WERI-Rb-1 (cell line): ENCODE measurements around the gene TTC22.

Experiments used
- DNase-seq: peaks from one replicate; pipeline ENCODE4 v3.0.0-alpha.2; 2020
- H3K27ac ChIP-seq: fragments of 250-450 bp; sonication (Bioruptor Pico); 2 replicates; pipeline ENCODE4 v1.5.1; 2020; ENCODE audit warnings: mild to moderate bottlenecking, moderate library complexity
- H3K27me3 ChIP-seq: fragments of 250-450 bp; sonication (Bioruptor Pico); 2 replicates; pipeline ENCODE4 v1.5.1; 2021; ENCODE audit warnings: mild to moderate bottlenecking, low read depth, moderate library complexity; ENCODE audit not compliant: insufficient read depth, severe bottlenecking
- H3K36me3 ChIP-seq: fragments of 250-450 bp; sonication (Bioruptor Pico); 2 replicates; pipeline ENCODE4 v1.5.1; 2020; ENCODE audit warnings: mild to moderate bottlenecking, moderate library complexity
- H3K4me3 ChIP-seq: 2 replicates; pipeline ENCODE4 v1.5.1; 2011; ENCODE audit warnings: low read depth, mild to moderate bottlenecking, control low read depth, low read length
- H3K9me3 ChIP-seq: fragments of 250-450 bp; sonication (Bioruptor Pico); 2 replicates; pipeline ENCODE4 v1.5.1; 2021; ENCODE audit warnings: mild to moderate bottlenecking, moderate library complexity; ENCODE audit not compliant: severe bottlenecking
- CTCF ChIP-seq: IDR thresholded peaks from 2 replicates; pipeline ENCODE4 v1.5.1; 2011; ENCODE audit warnings: low read depth, mild to moderate bottlenecking, control low read depth, inconsistent platforms, low read length

The TTC22 gene

GRCh38 chr1:54796902-54797301 is 4.2 kb downstream of the TTC22 start:
- TF ChIP-seq CTCF: no peak
- H3K9me3 ChIP-seq: no peaks in the 10 kb centered on the region
- H3K36me3 ChIP-seq: no peaks in the 10 kb centered on the region
- DNase-seq: no peak
- H3K27ac ChIP-seq: no peak overlapping the region
- no peak overlapping the region for H3K4me3 ChIP-seq
- H3K27me3 ChIP-seq: no peaks in the 10 kb centered on the region

- Histone ChIP-seq H3K9me3 (no peaks in the 10 kb centered on the region), H3K36me3 (no peaks in the 10 kb centered on the region), H3K4me3 (no peak overlapping the region), H3K27ac (no peak overlapping the region), H3K27me3 (no peaks in the 10 kb centered on the region)
- DNase-seq: no peak
- no peak for TF ChIP-seq CTCF
Observed at GRCh38 chr1:54795841-54796468, 5.2 kb downstream of the TTC22 start.

GRCh38 chr1:54795356-54795665 is 5.8 kb downstream of the TTC22 start:
- DNase-seq: no peak
- Histone ChIP-seq H3K4me3 (no peak overlapping the region), H3K27ac (no peak overlapping the region), H3K9me3 (no peaks in the 10 kb centered on the region), H3K27me3 (no peaks in the 10 kb centered on the region), H3K36me3 (no peaks in the 10 kb centered on the region)
- no peak for TF ChIP-seq CTCF

GRCh38 chr1:54794451-54795355 is 6.4 kb downstream of the TTC22 start:
- H3K36me3 ChIP-seq: no peaks in the 10 kb centered on the region
- no peak overlapping the region for H3K4me3 ChIP-seq
- H3K27me3 ChIP-seq: no peaks in the 10 kb centered on the region
- H3K27ac ChIP-seq: no peak overlapping the region
- TF ChIP-seq CTCF: no peak
- H3K9me3 ChIP-seq: no peaks in the 10 kb centered on the region
- no peak for DNase-seq

GRCh38 chr1:54792686-54793282 is 8.3 kb downstream of the TTC22 start:
- Histone ChIP-seq H3K9me3 (no peaks in the 10 kb centered on the region), H3K27me3 (no peaks in the 10 kb centered on the region), H3K27ac (no peak overlapping the region), H3K4me3 (no peak overlapping the region), H3K36me3 (no peaks in the 10 kb centered on the region)
- TF ChIP-seq CTCF: no peak
- peak; percentile 26 for DNase-seq
